NCI-H2107 (cell line): Measurements from ENCODE around the gene SLC52A1.
A peak's percentile ranks its signal among the peaks of the same experiment; 100 is the strongest.

Experiments used
- DNase-seq: peaks from one replicate; lab custom pipeline; 2025; lab: John Stamatoyannopoulos, UW

Gene SLC52A1

GRCh38 chr17:4987767-4988567, 47.3 kb downstream of the SLC52A1 start:
- DNase-seq: no peak

GRCh38 chr17:4986951-4987766, 48.1 kb downstream of the SLC52A1 start, which contains the start of gene CAMTA2:
CAMTA2 (minus strand) TSS chr17:4987675; CDS start chr17:4986222, 1,453 bp downstream.
- peak; percentile 45 for DNase-seq

- DNase-seq: no peak
These were observed 48.8 kb downstream of the SLC52A1 start for GRCh38 chr17:4986403-4986802.
